ENCODE data around the gene DES. TPM values are rescaled to one million over a fixed set of nuclear protein-coding genes. Genes with fewer than 3 reads are reported as not detected.

The DES gene
- total RNA-seq, 4 donors from 2014 or later: 578 to 3,551 (median 1,628) TPM

DNA sequence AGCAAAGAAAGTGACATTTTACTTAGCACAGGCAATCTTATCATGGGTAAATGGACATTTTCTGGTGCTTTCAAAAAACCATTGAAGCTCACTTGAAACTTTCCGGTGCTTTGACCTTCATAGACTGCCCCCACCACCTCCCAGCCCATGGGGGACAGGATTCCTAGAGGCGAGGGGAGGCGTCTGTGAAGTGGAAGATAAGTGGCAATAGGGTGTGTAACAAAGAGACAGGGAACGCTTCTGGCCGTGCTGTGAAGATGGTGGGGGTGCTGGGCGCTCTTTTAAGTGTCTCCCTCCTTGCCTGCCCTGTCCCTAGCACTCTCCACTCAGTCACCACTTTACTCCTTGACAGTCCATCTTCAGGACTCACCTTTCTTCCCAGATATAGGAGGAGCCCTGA is 57.1 kb downstream of the DES start:
- Histone ChIP-seq H3K36me3 (no peaks in the 10 kb centered on the region), H3K4me3 (no peak overlapping the region), H3K27me3 (no peaks in the 10 kb centered on the region), H3K9me3 (no peaks in the 10 kb centered on the region), H3K4me1 (peaks cover 0 to 5% of the 10 kb centered on the region in 2 donors), H3K27ac (peak overlapping the region; percentile 64 to 66)
- no peak for DNase-seq
- TF ChIP-seq POLR2A (IDR thresholded peaks at IDR 0.05): no peak
- TF ChIP-seq, protein P1, sequence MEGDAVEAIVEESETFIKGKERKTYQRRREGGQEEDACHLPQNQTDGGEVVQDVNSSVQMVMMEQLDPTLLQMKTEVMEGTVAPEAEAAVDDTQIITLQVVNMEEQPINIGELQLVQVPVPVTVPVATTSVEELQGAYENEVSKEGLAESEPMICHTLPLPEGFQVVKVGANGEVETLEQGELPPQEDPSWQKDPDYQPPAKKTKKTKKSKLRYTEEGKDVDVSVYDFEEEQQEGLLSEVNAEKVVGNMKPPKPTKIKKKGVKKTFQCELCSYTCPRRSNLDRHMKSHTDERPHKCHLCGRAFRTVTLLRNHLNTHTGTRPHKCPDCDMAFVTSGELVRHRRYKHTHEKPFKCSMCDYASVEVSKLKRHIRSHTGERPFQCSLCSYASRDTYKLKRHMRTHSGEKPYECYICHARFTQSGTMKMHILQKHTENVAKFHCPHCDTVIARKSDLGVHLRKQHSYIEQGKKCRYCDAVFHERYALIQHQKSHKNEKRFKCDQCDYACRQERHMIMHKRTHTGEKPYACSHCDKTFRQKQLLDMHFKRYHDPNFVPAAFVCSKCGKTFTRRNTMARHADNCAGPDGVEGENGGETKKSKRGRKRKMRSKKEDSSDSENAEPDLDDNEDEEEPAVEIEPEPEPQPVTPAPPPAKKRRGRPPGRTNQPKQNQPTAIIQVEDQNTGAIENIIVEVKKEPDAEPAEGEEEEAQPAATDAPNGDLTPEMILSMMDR (IDR thresholded peaks at IDR 0.05): no peak
- intact Hi-C loops (cut with DNase I; ENCODE audit: low total_unique reads): loop anchor here (5.0 kb wide), 1 partner anchor 52 kb away; no protein-coding TSS in a partner anchor

DNA sequence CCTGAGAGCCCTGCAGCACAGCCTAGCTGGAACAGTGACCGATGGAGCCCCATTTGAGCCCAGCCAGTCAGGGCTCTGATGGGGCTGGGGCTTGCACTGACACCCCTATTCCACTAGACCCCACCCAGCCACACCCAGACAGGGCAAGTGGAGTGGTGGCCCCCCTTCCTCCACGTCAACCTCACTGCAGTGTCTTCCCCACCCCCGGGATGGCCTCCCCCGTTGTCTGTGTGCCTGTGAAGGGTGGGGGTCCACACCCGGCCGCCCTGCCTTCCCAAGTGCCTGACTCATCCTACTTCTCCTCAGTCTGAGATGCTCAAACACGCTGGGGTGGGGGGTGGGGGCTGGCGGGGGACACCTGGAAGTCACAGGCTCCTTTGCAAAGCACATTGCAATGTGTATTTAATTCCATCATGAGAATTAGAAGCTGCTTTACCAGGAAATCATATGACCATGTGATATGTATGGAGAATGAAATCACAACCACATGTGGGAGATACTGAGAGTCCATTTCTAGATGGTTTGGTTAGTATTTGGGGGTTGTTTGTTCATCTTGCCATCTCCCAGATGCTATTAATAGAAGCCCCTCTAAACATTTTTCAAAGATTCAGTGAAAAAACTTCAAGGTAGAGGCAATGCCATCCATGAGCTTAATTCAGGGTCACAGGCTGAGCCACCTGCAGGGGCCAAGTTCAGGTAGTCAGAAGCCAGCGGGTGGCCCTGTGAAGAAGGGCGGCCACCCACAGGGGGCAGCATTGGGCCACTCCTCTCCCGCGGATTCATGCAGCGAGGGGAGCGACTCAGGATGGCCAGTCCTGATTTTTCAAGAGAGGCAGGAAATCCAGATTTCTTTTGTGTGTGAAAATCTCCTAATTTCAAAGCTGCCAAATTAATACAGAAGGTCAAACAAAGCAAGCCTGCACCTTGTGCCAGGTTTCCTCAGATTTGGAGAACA is 57.8 kb downstream of the DES start:
- Histone ChIP-seq H3K9me3 (no peaks in the 10 kb centered on the region), H3K27me3 (no peaks in the 10 kb centered on the region), H3K4me1 (peaks cover 0 to 5% of the 10 kb centered on the region in 2 donors), H3K36me3 (no peaks in the 10 kb centered on the region), H3K27ac (peak overlapping the region; percentile 64 to 66), H3K4me3 (no peak overlapping the region)
- intact Hi-C loops (cut with DNase I; ENCODE audit: low total_unique reads): loop anchor here (5.0 kb wide), 1 partner anchor 51 kb away; no protein-coding TSS in a partner anchor
- peak; percentile 79 to 82 for DNase-seq
- TF ChIP-seq, protein P1 (IDR thresholded peaks at IDR 0.05): peak; percentile 77 to 90 (median 84)
- TF ChIP-seq POLR2A (IDR thresholded peaks at IDR 0.05): no peak

Other genes with a start within 250 kb of the DES start
- gene SLC23A3, start 248.3 kb upstream of the DES start, total RNA-seq: 1 to 10 TPM in 2 of 4 donors, under 1 TPM in 1, not detected in 1; 0.26 to 8.1 (median 1.8) TPM
- 10 to 100 TPM in 3 of 4 donors, 1 to 10 TPM in 1; 3.1 to 56.2 (median 35.8) TPM for gene CNPPD1, start 241.5 kb upstream of the DES start, total RNA-seq
- 100 to 1,000 TPM in 1 of 4 donors, 10 to 100 TPM in 3; 18.2 to 216 (median 74.9) TPM for gene RETREG2, start 240.1 kb upstream of the DES start, total RNA-seq
- gene ZFAND2B, start 211.6 kb upstream of the DES start, total RNA-seq: 100 to 1,000 TPM in 1 of 4 donors, 10 to 100 TPM in 3; 21.7 to 212 (median 45.2) TPM
- 10 to 100 TPM in 3 of 4 donors, 1 to 10 TPM in 1; 7.1 to 37.6 (median 27.7) TPM for gene ABCB6, start 199.4 kb upstream of the DES start, total RNA-seq
- gene ATG9A, start 188.7 kb upstream of the DES start, total RNA-seq: 10 to 100 TPM; 21.5 to 53.5 (median 45.9) TPM
- gene ANKZF1, start 188.6 kb upstream of the DES start, total RNA-seq: 10 to 100 TPM; 31.8 to 57.6 (median 38.7) TPM
- gene GLB1L, start 172.9 kb upstream of the DES start, total RNA-seq: 10 to 100 TPM in 2 of 4 donors, 1 to 10 TPM in 2; 8.2 to 20.7 (median 10.9) TPM
- 10 to 100 TPM in 3 of 4 donors, 1 to 10 TPM in 1; 4.1 to 55.6 (median 18.0) TPM for gene STK16, start 172.9 kb upstream of the DES start, total RNA-seq
- under 1 TPM in 2 of 4 donors, not detected in 2; 0.43 to 0.83 TPM for gene TUBA4B, start 165.1 kb upstream of the DES start, total RNA-seq
- gene TUBA4A, start 164.5 kb upstream of the DES start, total RNA-seq: 10 to 100 TPM in 2 of 4 donors, 1 to 10 TPM in 2; 3.7 to 32.3 (median 7.3) TPM
- 10 to 100 TPM; 32.1 to 92.1 (median 69.1) TPM for gene DNAJB2, start 139.0 kb upstream of the DES start, total RNA-seq
- under 1 TPM in 2 of 4 donors, not detected in 2; 0.21 to 0.55 TPM for gene PTPRN, start 109.0 kb upstream of the DES start, total RNA-seq
- not detected for gene RESP18, start 85.6 kb upstream of the DES start, total RNA-seq
- 10 to 100 TPM; 35.9 to 93.7 (median 47.5) TPM for gene DNPEP, start 30.5 kb upstream of the DES start, total RNA-seq
- gene SPEG, start 16.5 kb downstream of the DES start, total RNA-seq: 100 to 1,000 TPM in 1 of 4 donors, 10 to 100 TPM in 3; 22.9 to 318 (median 36.1) TPM
- 10 to 100 TPM; 14.1 to 39.5 (median 27.6) TPM for gene GMPPA, start 80.5 kb downstream of the DES start, total RNA-seq
- gene ASIC4, start 96.1 kb downstream of the DES start, total RNA-seq: under 1 TPM in 2 of 4 donors, not detected in 2; 0.21 to 0.30 TPM
- 100 to 1,000 TPM in 1 of 4 donors, 10 to 100 TPM in 3; 16.5 to 194 (median 42.5) TPM for gene CHPF, start 125.4 kb downstream of the DES start, total RNA-seq
- 1 to 10 TPM in 2 of 4 donors, under 1 TPM in 1, not detected in 1; 0.77 to 5.3 (median 5.1) TPM for gene TMEM198, start 125.7 kb downstream of the DES start, total RNA-seq
- 100 to 1,000 TPM in 2 of 4 donors, 10 to 100 TPM in 2; 53.2 to 146 (median 113) TPM for gene OBSL1, start 153.2 kb downstream of the DES start, total RNA-seq
- gene INHA, start 153.9 kb downstream of the DES start, total RNA-seq: 1 to 10 TPM in 1 of 4 donors, not detected in 3; 2.4 TPM
- gene STK11IP, start 179.5 kb downstream of the DES start, total RNA-seq: 10 to 100 TPM in 2 of 4 donors, 1 to 10 TPM in 1, under 1 TPM in 1; 0.51 to 28.0 (median 13.1) TPM
- gene SLC4A3, start 209.3 kb downstream of the DES start, total RNA-seq: 10 to 100 TPM in 1 of 4 donors, 1 to 10 TPM in 3; 2.3 to 29.4 (median 3.5) TPM

Data from uterus (tissue), 4 donors.